K562 (cell line): Measurements from ENCODE around the gene ZBTB22.

Source experiments
- POLR2A ChIP-seq: fragments of 450-650 bp; conservative IDR thresholded peaks from 2 replicates; pipeline ENCODE4 v1.6.1; 2016
- ZBTB7A ChIP-seq: IDR thresholded peaks from 2 replicates; pipeline ENCODE4 v1.6.1; 2011; ENCODE audit warnings: low read depth, mild to moderate bottlenecking, low read length, moderate library complexity, borderline replicate concordance; ENCODE audit not compliant: control insufficient read depth
- ZZZ3 ChIP-seq: fragments of 450-650 bp; IDR thresholded peaks from 2 replicates; pipeline ENCODE4 v1.6.1; 2016; ENCODE audit warnings: antibody characterized with exemption, mild to moderate bottlenecking, moderate library complexity

DNA sequence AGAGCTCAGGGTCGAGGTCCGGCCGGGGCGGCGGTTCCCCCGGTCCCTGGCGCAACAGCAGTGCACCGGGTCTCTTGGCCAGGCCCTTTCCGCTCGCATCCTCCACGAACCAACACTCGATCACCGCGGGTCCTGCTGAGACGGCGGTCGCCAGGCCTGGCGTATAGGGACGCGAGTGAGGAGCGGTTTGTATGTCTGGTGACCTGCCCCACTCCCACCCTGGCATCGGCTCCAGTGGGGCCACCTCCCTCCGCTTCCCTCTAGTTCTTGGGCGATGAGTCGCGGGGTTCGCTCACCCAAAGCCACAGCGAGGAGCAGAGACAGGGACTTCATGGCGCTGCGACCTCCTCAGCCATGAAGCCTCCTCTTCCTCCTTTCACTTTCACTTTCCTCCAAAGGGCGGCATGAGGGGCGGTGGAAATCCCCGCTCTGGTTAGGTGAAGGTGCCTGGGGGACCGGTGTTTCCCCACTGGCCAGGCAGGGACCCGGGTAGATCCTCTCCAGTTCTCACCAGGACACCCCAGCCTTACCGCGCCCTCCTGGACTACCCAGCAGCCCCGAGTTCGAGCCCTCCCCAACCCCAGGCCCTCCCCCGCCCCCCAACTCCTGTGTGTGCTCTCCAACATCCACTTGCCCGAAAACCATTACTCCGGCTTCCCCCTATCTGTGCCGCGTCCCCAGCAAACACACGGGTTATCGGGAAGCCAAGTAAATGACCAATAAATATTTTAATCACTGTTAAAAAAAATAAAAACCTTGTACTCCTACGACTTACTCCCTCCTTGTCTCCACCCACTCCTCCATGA is 3.6 kb downstream of the ZBTB22 start, which contains the start of gene TAPBP:
- no peak for TF ChIP-seq ZZZ3
- peak; percentile 35; the same call in 1 of the 2 replicates for TF ChIP-seq ZBTB7A
- TF ChIP-seq POLR2A: peak; percentile 69
